Measurements from ENCODE around the gene RHEX.

- TF ChIP-seq RARB (CRISPR knock-in tag; IDR thresholded peaks at IDR 0.05) (no peak), POLR2A (IDR thresholded peaks at IDR 0.05; ENCODE audit: low read length) (no peak), CTCF (IDR thresholded peaks at IDR 0.05) (no peak), ELK1 (IDR thresholded peaks at IDR 0.05; ENCODE audit: low read depth, low read length) (no peak), KDM1A (IDR thresholded peaks at IDR 0.05; ENCODE audit: low read depth) (no peak), EP300 (IDR thresholded peaks at IDR 0.05) (no peak), EHMT2 (IDR thresholded peaks at IDR 0.05; ENCODE audit: low read depth) (no peak), USF2 (IDR thresholded peaks at IDR 0.05) (no peak), RCOR1 (IDR thresholded peaks at IDR 0.05; ENCODE audit: low read depth, low read length) (no peak), MAX (IDR thresholded peaks at IDR 0.05) (no peak), REST (IDR thresholded peaks at IDR 0.05) (no peak), JUNB (IDR thresholded peaks at IDR 0.05) (no peak), NPAS2 (CRISPR knock-in tag; IDR thresholded peaks at IDR 0.05; ENCODE audit: borderline replicate concordance) (no peak), MAFK (IDR thresholded peaks at IDR 0.05; ENCODE audit: partially characterized antibody) (no peak)
Observed at GRCh38 chr1:206050655-206051235, 2.2 kb upstream of the RHEX start.

Measured in A549 (cell line).